Measurements from ENCODE around the gene SMIM10.
"Not testable (repeated sequence)": the region's sequence is repeated elsewhere in the genome, so short reads cannot be mapped to it uniquely, and the experiment has no call there.

The SMIM10 gene

DNA sequence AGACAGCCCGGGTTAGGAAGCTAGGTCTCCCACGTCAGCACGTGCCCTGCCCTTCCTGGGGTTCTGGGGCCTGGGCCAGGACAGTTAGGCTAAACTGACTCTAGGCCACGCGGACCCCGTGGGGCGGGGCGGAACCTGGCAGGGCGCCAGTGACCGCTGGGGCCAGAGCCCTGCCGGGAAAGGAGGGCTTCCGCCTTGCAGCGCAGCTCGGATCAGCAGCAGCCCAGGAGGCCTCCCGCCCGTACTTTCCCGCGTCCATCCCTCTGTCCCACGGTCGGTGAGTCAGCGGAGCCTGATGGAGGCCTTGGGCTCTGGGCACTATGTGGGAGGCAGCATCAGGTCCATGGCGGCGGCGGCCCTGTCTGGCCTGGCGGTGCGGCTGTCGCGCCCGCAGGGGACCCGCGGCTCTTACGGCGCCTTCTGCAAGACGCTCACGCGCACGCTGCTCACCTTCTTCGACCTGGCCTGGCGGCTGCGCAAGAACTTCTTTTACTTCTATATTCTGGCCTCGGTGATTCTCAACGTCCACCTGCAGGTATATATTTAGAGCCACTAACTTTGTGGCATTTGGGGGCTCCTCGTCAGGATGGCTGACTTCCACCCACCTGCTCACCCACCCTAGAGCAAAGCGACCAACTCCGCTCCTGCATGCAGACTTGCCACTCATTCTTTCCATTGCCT is at the start of gene SMIM10:
Gene SMIM10 (plus strand): TSS at position 191 of the 681 bp plus-strand sequence. CDS start 105 bp downstream, at position 296.
- DNase-seq, result peak; percentile 66
- Histone ChIP-seq H3K27ac (peak within 1 kb of the TSS; percentile 68), H3K27me3 (replicated peaks) (no peaks in the 10 kb centered on the region), H3K36me3 (replicated peaks) (no peaks in the 10 kb centered on the region), H3K4me3 (ENCODE audit: low read depth, low read length) (peak within 1 kb of the TSS; percentile 49)
- in situ Hi-C loops (cut with HindIII; ENCODE audit: low pct_ligation_motif_present, low sequenced_read_pairs), result no loop called here
- TF ChIP-seq, protein P1, sequence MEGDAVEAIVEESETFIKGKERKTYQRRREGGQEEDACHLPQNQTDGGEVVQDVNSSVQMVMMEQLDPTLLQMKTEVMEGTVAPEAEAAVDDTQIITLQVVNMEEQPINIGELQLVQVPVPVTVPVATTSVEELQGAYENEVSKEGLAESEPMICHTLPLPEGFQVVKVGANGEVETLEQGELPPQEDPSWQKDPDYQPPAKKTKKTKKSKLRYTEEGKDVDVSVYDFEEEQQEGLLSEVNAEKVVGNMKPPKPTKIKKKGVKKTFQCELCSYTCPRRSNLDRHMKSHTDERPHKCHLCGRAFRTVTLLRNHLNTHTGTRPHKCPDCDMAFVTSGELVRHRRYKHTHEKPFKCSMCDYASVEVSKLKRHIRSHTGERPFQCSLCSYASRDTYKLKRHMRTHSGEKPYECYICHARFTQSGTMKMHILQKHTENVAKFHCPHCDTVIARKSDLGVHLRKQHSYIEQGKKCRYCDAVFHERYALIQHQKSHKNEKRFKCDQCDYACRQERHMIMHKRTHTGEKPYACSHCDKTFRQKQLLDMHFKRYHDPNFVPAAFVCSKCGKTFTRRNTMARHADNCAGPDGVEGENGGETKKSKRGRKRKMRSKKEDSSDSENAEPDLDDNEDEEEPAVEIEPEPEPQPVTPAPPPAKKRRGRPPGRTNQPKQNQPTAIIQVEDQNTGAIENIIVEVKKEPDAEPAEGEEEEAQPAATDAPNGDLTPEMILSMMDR (IDR thresholded peaks at IDR 0.05; ENCODE audit: low read depth, low read length, missing control alignments), result no peak

DNA sequence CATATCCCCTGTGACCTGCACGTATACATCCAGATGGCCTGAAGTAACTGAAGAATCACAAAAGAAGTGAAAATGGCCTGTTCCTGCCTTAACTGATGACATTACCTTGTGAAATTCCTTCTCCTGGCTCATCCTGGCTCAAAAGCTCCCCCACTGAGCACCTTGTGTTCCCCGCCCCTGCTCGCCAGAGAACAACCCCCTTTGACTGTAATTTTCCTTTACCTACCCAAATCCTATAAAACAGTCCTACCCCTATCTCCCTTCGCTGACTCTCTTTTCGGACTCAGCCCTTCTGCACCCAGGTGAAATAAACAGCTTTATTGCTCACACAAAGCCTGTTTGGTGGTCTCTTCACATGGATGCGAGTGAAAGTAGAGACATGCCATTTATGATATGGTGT is 44.4 kb upstream of the SMIM10 start:
- H3K27me3 ChIP-seq (replicated peaks); in situ Hi-C loops (cut with HindIII; ENCODE audit: low pct_ligation_motif_present, low sequenced_read_pairs); H3K27ac ChIP-seq; H3K36me3 ChIP-seq (replicated peaks); H3K4me3 ChIP-seq (ENCODE audit: low read depth, low read length); DNase-seq: not testable (repeated sequence)

DNA sequence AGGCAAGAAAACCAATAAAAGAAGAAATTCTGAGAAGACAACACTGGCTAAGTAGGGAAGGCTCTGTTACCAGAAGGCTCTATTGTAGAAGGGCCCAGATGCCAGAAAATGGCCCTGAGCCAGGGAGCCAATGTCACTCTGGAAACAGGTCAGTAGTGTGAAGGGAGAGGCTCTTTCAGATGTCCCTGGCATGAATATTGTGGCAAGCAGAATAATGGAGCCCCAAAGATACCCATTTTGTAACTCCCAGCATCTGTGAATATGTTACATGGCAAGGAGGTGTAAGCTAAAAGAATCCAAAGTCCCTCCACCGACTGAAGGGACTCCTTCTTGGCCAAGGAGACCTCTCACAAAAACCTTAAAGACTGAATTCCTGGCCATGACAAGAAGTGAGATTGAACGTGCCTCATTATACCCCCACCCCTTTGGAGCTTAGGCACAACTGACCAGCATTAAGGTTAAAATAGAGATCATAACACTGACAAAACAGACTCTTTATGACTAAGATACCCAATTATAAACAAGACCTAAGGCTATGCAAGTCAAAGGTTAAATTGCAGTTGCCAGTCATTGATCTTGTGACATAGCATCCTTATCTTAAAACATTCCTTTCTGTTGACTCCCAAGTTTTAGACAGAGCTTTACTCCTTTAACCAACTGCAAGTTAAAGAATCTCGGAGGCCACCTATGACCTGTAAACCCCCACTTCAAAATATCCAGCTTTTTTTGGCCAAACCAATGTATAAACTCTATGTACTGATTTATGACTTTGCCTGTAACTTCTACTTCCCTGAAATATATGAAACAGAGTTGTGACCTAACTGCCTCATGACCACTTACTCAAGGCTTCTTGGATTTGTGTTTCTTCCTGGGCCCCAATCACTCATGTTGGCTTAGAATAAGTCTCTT is 42.2 kb upstream of the SMIM10 start:
- peak; percentile 45 for DNase-seq
- H3K4me3 ChIP-seq (ENCODE audit: low read depth, low read length), result no peak overlapping the region
- H3K27me3 ChIP-seq (replicated peaks), result no peaks in the 10 kb centered on the region
- in situ Hi-C loops (cut with HindIII; ENCODE audit: low pct_ligation_motif_present, low sequenced_read_pairs), result no loop called here
- H3K27ac ChIP-seq, result peak overlapping the region; percentile 73
- H3K36me3 ChIP-seq (replicated peaks), result no peaks in the 10 kb centered on the region
- TF ChIP-seq, protein P1 (IDR thresholded peaks at IDR 0.05; ENCODE audit: low read depth, low read length, missing control alignments), result no peak

DNA sequence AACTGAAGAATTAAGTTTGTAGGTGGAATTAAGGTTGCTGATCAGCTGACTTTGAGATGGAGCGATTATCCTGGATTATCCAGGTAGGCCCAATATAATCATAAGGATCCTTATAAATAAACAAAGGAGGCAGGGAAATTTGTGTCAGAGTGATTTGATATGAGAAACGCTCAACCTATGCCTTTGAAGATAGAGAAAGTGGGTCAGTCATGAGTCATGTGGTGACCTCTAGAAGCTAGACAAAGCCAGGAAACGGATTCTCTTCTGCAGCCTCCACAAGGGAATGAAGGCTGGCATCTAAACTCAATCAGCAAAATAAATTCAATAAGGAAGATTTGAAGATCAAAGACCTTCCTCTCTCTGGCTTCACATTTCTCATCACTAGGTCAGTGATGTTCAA is 41.5 kb upstream of the SMIM10 start:
- Histone ChIP-seq H3K4me3 (ENCODE audit: low read depth, low read length) (no peak overlapping the region), H3K27ac (peak overlapping the region; percentile 73), H3K36me3 (replicated peaks) (no peaks in the 10 kb centered on the region), H3K27me3 (replicated peaks) (no peaks in the 10 kb centered on the region)
- DNase-seq, result peak; percentile 35
- TF ChIP-seq, protein P1 (IDR thresholded peaks at IDR 0.05; ENCODE audit: low read depth, low read length, missing control alignments), result no peak
- in situ Hi-C loops (cut with HindIII; ENCODE audit: low pct_ligation_motif_present, low sequenced_read_pairs), result no loop called here

DNA sequence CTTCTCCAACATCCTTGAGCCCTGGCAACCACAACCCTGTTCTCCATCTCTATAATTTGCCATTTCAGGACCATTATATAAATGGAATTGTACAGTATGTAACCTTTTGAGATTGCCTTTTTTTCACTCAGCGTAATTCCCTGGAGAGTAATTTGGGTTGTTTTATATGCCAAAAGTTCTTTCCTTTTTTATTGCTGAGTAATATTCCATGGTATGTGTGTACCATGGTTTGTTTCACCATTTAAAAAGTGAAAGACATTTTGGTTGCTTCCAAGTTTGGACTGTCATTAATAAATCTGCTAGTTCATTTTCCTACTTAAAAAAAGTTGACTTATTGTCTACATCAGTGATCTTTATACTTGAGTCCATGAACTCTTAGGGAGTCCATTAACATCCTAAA is 33.0 kb upstream of the SMIM10 start:
- TF ChIP-seq, protein P1 (IDR thresholded peaks at IDR 0.05; ENCODE audit: low read depth, low read length, missing control alignments), result no peak
- no peak overlapping the region for H3K27ac ChIP-seq
- H3K4me3 ChIP-seq (ENCODE audit: low read depth, low read length), result no peak overlapping the region
- DNase-seq, result no peak
- no peaks in the 10 kb centered on the region for H3K27me3 ChIP-seq (replicated peaks)
- in situ Hi-C loops (cut with HindIII; ENCODE audit: low pct_ligation_motif_present, low sequenced_read_pairs), result no loop called here
- no peaks in the 10 kb centered on the region for H3K36me3 ChIP-seq (replicated peaks)

DNA sequence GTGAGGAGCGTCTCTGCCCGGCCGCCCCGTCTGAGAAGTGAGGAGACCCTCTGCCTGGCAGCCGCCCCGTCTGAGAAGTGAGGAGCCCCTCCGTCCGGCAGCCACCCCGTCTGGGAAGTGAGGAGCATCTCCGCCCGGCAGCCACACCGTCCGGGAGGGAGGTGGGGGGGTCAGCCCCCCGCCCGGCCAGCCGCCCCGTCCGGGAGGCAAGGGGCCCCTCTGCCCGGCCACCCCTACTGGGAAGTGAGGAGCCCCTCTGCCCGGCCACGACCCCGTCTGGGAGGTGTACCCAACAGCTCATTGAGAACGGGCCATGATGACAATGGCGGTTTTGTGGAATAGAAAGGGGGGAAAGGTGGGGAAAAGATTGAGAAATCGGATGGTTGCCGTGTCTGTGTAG is 30.4 kb upstream of the SMIM10 start:
- DNase-seq; in situ Hi-C loops (cut with HindIII; ENCODE audit: low pct_ligation_motif_present, low sequenced_read_pairs); H3K27ac ChIP-seq; H3K36me3 ChIP-seq (replicated peaks); H3K27me3 ChIP-seq (replicated peaks); H3K4me3 ChIP-seq (ENCODE audit: low read depth, low read length): not testable (repeated sequence)
